AG10803 (cell line): ENCODE data around the gene GCFC2.
A peak's percentile ranks its signal among the peaks of the same experiment; 100 is the strongest.
"Not testable (repeated sequence)": the region's sequence is repeated elsewhere in the genome, so short reads cannot be mapped to it uniquely, and the experiment has no call there.

Experiments used
- DNase-seq: peaks from one replicate; pipeline ENCODE4 v3.0.0; 2010; ENCODE audit warnings: low read depth
- H3K4me3 ChIP-seq: 2 replicates; pipeline ENCODE4 v1.5.1; 2011; ENCODE audit warnings: mild to moderate bottlenecking, low read length, control low read depth
- TF ChIP-seq, protein P1 (sequence below): conservative IDR thresholded peaks from 2 replicates; pipeline ENCODE4 v1.5.1; 2011; ENCODE audit warnings: mild to moderate bottlenecking, low read length, control low read depth, inconsistent platforms

Gene GCFC2

GRCh38 chr2:75728614-75729419 is 18.1 kb upstream of the GCFC2 start:
- TF ChIP-seq, protein P1, sequence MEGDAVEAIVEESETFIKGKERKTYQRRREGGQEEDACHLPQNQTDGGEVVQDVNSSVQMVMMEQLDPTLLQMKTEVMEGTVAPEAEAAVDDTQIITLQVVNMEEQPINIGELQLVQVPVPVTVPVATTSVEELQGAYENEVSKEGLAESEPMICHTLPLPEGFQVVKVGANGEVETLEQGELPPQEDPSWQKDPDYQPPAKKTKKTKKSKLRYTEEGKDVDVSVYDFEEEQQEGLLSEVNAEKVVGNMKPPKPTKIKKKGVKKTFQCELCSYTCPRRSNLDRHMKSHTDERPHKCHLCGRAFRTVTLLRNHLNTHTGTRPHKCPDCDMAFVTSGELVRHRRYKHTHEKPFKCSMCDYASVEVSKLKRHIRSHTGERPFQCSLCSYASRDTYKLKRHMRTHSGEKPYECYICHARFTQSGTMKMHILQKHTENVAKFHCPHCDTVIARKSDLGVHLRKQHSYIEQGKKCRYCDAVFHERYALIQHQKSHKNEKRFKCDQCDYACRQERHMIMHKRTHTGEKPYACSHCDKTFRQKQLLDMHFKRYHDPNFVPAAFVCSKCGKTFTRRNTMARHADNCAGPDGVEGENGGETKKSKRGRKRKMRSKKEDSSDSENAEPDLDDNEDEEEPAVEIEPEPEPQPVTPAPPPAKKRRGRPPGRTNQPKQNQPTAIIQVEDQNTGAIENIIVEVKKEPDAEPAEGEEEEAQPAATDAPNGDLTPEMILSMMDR, result no peak
- H3K4me3 ChIP-seq, result no peak overlapping the region
- no peak for DNase-seq

- TF ChIP-seq, protein P1, result no peak
- no peak overlapping the region for H3K4me3 ChIP-seq
- no peak for DNase-seq
Observed at GRCh38 chr2:75722687-75723086, 12.0 kb upstream of the GCFC2 start.

GRCh38 chr2:75720525-75720924 is 9.8 kb upstream of the GCFC2 start:
- H3K4me3 ChIP-seq, result no peak overlapping the region
- DNase-seq, result no peak
- TF ChIP-seq, protein P1, result no peak

DNA sequence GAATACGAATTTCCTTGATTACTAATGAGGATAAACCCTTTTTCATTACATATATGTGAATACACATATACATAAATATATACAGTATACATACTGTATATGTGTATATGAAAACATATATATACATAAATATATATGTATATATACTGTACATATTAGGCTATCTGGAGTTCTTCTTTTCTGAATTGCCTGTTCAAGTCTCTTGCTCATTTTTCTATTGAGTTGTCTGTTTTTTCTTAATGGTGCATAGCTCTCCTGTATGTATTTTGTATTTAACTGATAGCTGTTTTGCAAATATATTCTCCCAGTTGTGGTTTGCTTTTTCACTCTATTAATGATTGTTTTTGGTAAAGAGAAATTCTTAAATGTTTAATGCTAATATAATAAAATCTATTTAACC is 8.9 kb upstream of the GCFC2 start:
- no peak for DNase-seq
- TF ChIP-seq, protein P1, result no peak
- no peak overlapping the region for H3K4me3 ChIP-seq

- DNase-seq, result peak; percentile 15
- no peak overlapping the region for H3K4me3 ChIP-seq
- TF ChIP-seq, protein P1, result no peak; the same call in 1 of the 2 replicates
Observed at GRCh38 chr2:75716406-75716805, 5.7 kb upstream of the GCFC2 start.

- not testable (repeated sequence) for H3K4me3 ChIP-seq
Observed at GRCh38 chr2:75711590-75711989, 875 bp upstream of the GCFC2 start.

DNA sequence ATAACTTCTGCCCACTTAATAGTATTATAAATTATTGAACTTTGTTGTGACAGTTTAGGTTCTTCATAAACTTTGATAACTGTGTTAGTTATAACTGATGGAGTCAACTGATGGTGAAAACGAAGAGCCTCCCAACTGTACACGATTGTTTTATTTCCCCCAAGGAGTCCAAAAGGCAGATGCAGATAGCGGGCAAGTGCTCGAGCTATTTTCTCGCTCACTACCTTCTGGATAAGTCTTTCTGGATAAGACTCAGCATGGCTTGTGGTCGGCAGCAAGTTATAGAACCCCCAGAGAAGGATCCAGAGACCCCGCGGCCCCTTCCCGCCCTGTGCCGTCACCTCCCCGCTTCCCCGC is 517 bp downstream of the GCFC2 start:
- TF ChIP-seq, protein P1, result no peak
- DNase-seq, result no peak

More at GRCh38 chr2:75711590-75711989, 875 bp upstream of the GCFC2 start:
- not testable (repeated sequence) for DNase-seq

More for the DNA sequence above, 517 bp downstream of the GCFC2 start:
- peak overlapping the region; percentile 71 for H3K4me3 ChIP-seq
